Mesodermal cell (in vitro differentiated cells): ENCODE data around the gene LMCD1.

Experiments used
- H3K27ac ChIP-seq: 2 replicates; pipeline ENCODE4 v1.7.0; 2013; ENCODE audit warnings: mild to moderate bottlenecking, low read depth, low read length, moderate library complexity; ENCODE audit not compliant: severe bottlenecking
- H3K36me3 ChIP-seq: 2 replicates; pipeline ENCODE4 v1.7.1; 2013; ENCODE audit warnings: mild to moderate bottlenecking, low read length, moderate library complexity; ENCODE audit not compliant: control insufficient read depth, insufficient read depth
- H3K4me1 ChIP-seq: one replicate; pipeline ENCODE4 v1.7.1; 2013; ENCODE audit warnings: mild to moderate bottlenecking, low read length; ENCODE audit not compliant: insufficient read depth, control insufficient read depth, poor library complexity, severe bottlenecking
- H3K4me3 ChIP-seq: 2 replicates; pipeline ENCODE4 v1.7.0; 2013; ENCODE audit warnings: low read length, control low read depth, mild to moderate bottlenecking; ENCODE audit not compliant: insufficient read depth, poor library complexity, severe bottlenecking; ENCODE audit errors: extremely low read depth
- H3K9me3 ChIP-seq: 2 replicates; pipeline ENCODE4 v1.7.1; 2013; ENCODE audit warnings: mild to moderate bottlenecking, low read length, moderate library complexity; ENCODE audit not compliant: control insufficient read depth
- WGBS, 2 experiments: methylation state at CpG; one replicate each; pipeline ENCODE4 v1.1.5; 2013; ENCODE audit warnings: missing lambda C conversion rate in 2 of 2; ENCODE audit not compliant: insufficient coverage in 2 of 2; 5-methylcytosine and 5-hydroxymethylcytosine counted together

Gene LMCD1

DNA sequence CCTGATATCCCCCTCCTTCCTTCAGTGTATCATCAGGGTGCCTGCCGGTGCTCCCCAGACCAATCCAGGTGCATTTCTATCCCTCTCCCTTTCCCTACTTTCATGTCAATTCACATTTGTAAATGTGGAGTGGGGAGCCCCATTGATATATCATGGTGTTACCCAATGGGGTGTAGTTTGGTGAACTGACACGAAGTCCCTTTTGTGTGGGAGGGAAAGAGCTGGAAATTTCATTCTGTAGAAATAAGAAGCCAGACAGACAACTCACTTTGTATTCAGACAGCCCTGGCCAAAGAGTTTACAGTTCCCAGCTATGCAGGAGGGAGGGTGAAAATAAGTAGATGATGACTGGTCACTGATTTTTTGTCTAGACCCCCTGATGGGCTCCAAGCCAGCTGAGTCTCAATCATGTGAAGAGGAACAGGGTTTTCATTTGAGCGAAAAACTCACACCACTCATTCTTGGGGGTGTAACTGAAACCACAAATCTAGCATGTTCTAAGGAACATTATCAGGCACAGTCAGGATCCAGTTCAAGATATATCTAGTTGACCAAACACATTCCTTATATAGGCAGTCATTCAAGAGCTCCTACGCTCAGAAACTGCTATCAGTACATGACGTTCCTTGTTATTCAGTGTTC is 58.9 kb downstream of the LMCD1 start:
- no peak overlapping the region for H3K4me3 ChIP-seq
- H3K9me3 ChIP-seq: peaks cover 5% of the 10 kb centered on the region
- peak overlapping the region; percentile 72 for H3K27ac ChIP-seq
- H3K4me1 ChIP-seq: peaks cover 12% of the 10 kb centered on the region
- WGBS, 2 experiments: 86 to 90% methylated on average over 2 to 3 of the region's 5 CpGs
- H3K36me3 ChIP-seq: peaks cover 38% of the 10 kb centered on the region

DNA sequence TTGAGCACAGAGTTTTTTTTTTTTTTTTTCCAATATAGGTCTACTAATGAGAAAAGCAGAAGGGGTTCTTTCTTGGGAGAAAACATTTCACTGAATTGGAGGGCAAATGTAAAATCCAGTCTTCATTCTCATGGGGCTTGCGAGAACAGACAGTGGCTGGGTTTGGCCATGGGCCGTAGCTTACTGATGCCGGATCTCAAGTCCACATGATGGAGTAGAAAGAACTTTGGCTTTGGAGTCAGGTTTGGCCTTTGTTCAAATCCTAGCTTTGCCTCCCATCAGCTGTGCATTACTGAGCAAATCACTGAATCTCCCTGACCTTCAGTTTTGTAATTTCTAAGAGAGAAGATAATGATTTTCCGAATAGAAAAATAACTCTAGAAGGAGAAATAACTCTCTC is 59.7 kb downstream of the LMCD1 start:
- 95 to 97% methylated on average over 4 of the region's 4 CpGs for WGBS, 2 experiments
- Histone ChIP-seq H3K4me3 (no peak overlapping the region), H3K9me3 (peaks cover 5% of the 10 kb centered on the region), H3K36me3 (peaks cover 42% of the 10 kb centered on the region), H3K4me1 (peaks cover 12% of the 10 kb centered on the region), H3K27ac (no peak overlapping the region)

DNA sequence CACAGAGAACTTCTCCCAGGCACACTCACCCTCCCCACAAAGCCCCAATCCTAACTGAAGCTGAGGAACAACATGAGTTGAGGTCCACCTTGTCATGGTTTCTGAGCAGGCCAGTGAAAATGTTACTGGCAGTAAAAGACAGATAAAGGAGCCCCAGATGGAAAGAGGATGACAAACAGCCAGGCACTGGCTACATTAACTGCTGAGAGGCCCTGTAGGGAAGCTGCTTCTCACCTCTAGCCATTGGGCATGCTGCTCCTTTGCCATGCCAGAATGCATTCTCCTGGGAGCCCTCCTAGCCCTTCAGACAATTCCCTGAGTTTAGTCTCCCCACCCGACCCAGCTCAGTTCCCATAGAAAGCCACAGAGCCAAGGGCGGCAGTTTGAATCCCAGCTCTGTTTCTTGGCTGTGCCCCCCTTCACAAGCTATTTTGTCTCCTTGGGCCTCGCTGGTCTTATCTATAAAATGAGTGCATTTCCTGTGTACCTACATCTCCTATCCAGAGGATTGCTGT is 60.5 kb downstream of the LMCD1 start:
- 77 to 79% methylated on average over 2 to 3 of the region's 3 CpGs for WGBS, 2 experiments
- peaks cover 43% of the 10 kb centered on the region for H3K36me3 ChIP-seq
- H3K4me1 ChIP-seq: peaks cover 12% of the 10 kb centered on the region
- peaks cover 5% of the 10 kb centered on the region for H3K9me3 ChIP-seq
- H3K4me3 ChIP-seq: no peak overlapping the region
- no peak overlapping the region for H3K27ac ChIP-seq

DNA sequence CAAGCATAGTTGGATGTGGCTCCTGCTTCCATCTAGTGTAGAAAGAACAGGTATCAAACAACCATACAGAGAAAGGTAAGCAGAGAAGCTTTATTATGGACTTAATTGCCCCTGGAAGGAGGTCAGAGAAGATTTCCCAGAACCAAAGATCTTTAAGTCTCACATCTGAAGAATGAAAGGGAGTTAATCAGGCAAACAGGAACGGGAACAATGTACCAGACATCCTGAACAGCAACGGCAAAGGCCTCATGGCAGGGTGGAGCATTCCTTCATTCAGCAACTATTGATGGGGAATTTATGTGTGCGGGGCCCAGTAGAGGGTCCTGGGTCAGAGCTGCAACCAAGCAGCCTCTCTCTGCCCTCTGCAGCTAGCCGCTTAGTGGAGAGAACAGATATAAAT is 61.5 kb downstream of the LMCD1 start:
- whole genome bisulfite sequencing, 2 experiments: 90 to 100% methylated on average over 2 of the region's 4 CpGs
- H3K4me1 ChIP-seq: peaks cover 12% of the 10 kb centered on the region
- H3K27ac ChIP-seq: no peak overlapping the region
- peaks cover 43% of the 10 kb centered on the region for H3K36me3 ChIP-seq
- H3K9me3 ChIP-seq: peaks cover 5% of the 10 kb centered on the region
- no peak overlapping the region for H3K4me3 ChIP-seq

DNA sequence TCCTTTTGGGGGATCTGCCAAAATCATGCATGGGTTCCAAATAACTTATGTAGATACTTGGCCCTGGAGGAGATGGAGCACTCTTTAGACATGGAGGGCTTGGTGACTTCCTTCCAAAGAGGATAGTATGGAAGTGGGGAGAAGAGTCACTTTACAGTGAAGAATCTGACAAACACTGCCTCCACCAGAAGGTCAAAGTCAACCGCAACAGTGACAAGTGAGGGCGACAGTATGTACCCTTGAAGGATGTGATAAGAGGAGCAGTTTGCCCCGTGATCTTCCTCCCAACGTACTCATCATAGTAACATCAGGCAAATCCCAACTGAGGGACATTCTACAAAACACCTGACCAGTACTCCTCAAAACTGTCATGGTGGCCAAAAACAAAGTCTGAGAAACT is 62.0 kb downstream of the LMCD1 start:
- Histone ChIP-seq H3K27ac (no peak overlapping the region), H3K9me3 (peaks cover 5% of the 10 kb centered on the region), H3K36me3 (peaks cover 43% of the 10 kb centered on the region), H3K4me3 (no peak overlapping the region), H3K4me1 (peaks cover 12% of the 10 kb centered on the region)
- WGBS, 2 experiments: 100% methylated on average over 2 to 3 of the region's 4 CpGs

DNA sequence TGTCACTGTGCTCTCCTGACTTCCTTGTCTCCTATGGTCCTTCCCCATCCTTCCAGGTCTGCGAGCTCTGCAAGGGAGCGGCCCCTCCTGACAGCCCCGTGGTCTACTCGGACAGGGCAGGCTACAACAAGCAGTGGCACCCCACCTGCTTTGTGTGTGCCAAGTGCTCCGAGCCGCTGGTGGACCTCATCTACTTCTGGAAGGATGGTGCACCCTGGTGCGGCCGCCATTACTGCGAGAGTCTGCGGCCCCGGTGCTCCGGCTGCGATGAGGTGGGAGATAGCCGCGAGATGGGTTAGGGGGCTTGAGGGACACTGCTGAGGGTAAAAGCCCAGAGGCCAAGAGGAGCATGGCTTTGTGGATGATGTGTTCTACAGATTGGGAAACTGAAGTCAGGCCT is 63.8 kb downstream of the LMCD1 start:
- Histone ChIP-seq H3K27ac (no peak overlapping the region), H3K4me1 (peaks cover 8% of the 10 kb centered on the region), H3K36me3 (peaks cover 42% of the 10 kb centered on the region), H3K9me3 (no peaks in the 10 kb centered on the region), H3K4me3 (no peak overlapping the region)
- 97 to 100% methylated on average over 10 to 15 of the region's 15 CpGs for WGBS, 2 experiments

DNA sequence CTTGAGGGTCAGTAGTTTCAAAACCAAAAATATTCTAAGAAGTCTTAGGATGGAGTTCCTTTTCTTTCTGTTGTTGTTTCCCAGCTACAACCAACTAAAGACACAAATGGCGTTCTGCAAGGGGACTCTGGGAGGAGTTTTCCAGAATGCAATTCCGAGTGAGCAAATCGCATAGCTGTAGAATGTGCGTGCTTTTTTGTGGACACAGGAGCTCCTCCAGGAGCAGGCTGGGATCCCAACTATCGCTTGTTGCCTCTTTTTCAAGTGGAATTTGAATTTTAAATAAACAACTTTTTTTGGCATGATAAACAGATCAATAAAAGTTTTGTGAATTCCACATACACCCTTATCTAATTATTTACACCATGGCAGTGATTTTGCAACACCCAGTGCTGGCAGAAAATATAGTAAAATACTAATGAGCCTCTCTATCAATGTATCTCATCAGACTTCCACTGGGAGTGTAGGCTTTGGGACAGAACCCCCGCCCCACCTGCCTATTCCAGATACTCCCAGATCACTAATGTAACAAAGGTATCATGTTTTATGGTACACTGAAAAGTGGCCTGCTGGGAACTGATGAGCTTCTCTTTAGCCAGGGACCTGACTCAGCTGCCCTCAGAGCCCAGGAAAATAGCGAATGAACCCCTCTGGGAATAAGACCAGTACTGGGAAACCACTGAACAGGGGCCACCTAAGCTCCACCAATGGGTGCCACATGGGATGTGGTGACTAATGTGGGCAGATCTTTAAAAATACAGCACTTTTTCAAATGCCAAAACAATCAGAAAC is 66.4 kb downstream of the LMCD1 start:
- Histone ChIP-seq H3K4me1 (no peaks in the 10 kb centered on the region), H3K27ac (no peak overlapping the region), H3K4me3 (no peak overlapping the region), H3K36me3 (peaks cover 46% of the 10 kb centered on the region), H3K9me3 (no peaks in the 10 kb centered on the region)
- 92 to 97% methylated on average over 5 to 6 of the region's 7 CpGs for WGBS, 2 experiments

DNA sequence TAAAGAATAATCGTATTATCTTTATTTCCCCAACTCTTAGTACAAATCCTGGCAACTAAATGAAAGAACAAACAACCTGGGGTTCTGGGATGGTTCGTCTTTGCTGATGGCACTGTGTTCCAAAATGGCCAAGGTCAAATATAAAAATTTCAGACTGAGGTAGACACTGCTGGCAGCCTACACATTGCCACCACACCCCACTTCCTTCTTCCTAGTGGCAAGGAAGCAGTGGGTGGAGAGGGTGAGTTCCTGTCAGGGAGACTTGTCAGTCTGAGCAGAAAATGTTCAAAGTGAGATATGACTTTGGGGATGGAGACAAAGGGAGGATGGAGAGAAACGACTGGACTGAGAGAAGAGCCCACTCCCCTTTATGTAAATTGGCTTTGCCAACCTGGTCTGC is 69.6 kb downstream of the LMCD1 start:
- WGBS, 2 experiments: 83% methylated on average over 1 of the region's 3 CpGs; no CpG with 5 or more reads in 1 of the 2 experiments
- H3K9me3 ChIP-seq: no peaks in the 10 kb centered on the region
- H3K4me1 ChIP-seq: no peaks in the 10 kb centered on the region
- H3K36me3 ChIP-seq: peaks cover 35% of the 10 kb centered on the region
- H3K4me3 ChIP-seq: no peak overlapping the region
- H3K27ac ChIP-seq: no peak overlapping the region

DNA sequence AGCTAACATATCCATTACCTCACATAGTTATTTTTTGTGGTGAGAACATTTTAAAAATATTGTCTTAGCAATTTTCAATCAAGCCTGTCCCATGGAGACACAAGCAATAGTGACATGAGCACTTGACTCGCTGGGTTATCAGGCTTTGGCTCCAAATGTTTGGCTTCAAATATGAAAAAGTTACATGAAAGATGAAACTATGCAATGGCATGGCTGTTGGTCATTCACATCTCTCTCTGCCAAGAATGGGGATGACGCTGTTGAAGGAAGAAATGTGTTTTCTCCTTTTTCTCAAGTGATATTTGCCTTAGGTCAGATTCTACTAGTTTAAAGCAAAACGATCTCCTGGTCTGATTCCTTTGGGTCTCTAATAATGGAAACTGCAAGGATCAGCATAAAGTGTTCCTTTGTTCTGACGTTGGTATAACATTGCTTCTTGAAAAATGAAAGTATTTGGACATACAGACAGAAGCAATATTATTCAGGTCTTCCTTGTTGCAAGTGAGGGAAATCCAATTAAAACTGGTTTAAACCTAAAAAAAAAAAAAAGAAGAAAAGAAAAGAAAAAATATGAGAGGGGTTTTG is 71.8 kb downstream of the LMCD1 start:
- H3K9me3 ChIP-seq: no peaks in the 10 kb centered on the region
- 85 to 100% methylated on average over 4 of the region's 4 CpGs for WGBS, 2 experiments
- peaks cover 15% of the 10 kb centered on the region for H3K36me3 ChIP-seq
- H3K27ac ChIP-seq: no peak overlapping the region
- no peaks in the 10 kb centered on the region for H3K4me1 ChIP-seq
- no peak overlapping the region for H3K4me3 ChIP-seq

DNA sequence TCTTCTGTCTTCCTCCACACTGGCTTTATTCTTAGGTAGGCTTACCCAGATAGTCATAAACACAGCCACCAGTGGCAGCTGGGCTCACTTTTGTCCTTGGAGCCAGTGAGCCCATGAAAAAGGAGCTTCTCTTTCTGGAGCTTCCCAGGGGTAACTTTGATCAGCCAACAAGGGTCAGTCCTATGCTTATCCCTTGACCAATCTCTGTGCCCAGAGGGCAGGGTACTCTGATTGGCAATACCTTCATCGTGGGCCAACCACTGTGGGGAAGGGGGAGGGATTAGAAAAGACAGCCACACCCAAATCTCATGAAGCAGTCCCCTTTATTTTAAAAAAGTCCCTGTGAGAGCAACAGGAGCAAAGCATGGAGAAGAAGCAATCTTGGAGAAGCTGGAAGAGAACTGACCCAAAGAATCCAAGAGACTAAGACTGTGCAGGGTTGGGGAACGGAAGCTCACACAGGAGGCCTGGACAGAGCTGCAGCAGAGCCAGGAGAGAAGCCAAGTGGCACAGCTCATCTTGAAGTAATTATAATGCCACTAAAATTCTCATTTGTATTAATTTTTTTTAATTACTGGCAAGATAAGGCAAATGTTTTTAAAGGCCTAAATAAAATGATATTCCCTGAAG is 72.5 kb downstream of the LMCD1 start:
- peaks cover 10% of the 10 kb centered on the region for H3K36me3 ChIP-seq
- H3K4me3 ChIP-seq: no peak overlapping the region
- H3K27ac ChIP-seq: no peak overlapping the region
- 80 to 100% methylated on average over 1 of the region's 2 CpGs for WGBS, 2 experiments
- no peaks in the 10 kb centered on the region for H3K9me3 ChIP-seq
- H3K4me1 ChIP-seq: no peaks in the 10 kb centered on the region
